GM18508 (cell line): ENCODE measurements around the gene PPP1R3G.

Experiments
- ATAC-seq: cut with Tn5 transposase; IDR thresholded peaks from one replicate; pipeline ENCODE4 v1.9.1; 2021; ENCODE audit warnings: moderate number of reproducible peaks; ENCODE audit not compliant: insufficient read depth, unreplicated experiment

The PPP1R3G gene

DNA sequence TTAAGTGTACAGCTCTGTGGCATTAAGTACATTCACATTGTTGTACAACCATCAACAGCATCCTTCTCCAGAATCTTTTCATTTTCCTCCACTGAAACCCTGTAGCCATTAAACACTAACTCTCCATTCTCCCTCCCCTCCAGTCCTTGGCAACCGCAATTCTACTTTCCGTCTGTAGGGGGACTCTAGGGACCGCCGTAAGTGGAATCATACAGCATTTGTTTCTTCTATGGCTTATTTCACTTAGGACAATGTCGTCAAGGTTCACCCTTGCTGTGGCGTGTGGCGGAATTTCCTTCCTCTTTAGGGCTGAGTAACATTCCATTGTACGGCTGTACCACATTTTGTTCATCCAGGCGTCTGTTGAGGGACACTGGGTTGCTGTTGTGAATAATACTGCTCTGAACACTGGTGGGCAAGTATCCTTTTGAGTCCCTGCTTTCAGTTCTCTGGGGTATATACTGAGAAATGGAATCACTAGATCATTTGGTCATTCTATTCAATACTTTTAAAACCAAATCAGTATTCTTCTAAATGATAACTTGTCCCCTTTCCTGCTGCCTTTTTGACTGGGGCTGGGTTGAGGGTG, 50.7 kb downstream of the PPP1R3G start:
- ATAC-seq = no peak

GRCh38 chr6:5136851-5137250, 51.7 kb downstream of the PPP1R3G start:
- ATAC-seq = no peak
